ENCODE results near the gene OR5B12. TPM values are rescaled to one million over a fixed set of nuclear protein-coding genes. Genes with fewer than 3 reads are reported as not detected.

Gene OR5B12
- total and polyA plus RNA-seq, 4 donors = not detected

DNA sequence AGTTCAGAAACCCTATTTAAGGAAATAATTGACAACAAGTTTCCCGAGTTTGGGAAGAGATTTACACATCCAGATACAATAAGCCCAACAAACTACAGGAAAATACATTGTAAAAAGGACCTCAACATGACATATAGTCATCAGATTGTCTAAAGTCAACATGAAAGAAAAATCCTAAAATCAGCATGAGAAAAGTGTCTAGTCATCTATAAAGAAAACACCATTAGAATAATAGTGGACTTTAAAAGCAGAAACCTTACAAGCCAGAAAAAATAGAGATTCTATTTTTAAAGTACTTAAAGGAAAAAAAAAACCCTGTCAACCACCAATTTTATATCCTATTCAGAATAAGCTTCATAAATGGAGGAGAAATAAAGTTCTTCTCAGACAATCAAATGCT lies 12.8 kb downstream of the OR5B12 start:
- Histone ChIP-seq H3K27ac (ENCODE audit: low read depth in 1 of 2, low read length in 2 of 2) (no peak overlapping the region), H3K4me3 (ENCODE audit: low read depth in 1 of 3, low read length in 3 of 3) (no peak overlapping the region), H3K4me1 (ENCODE audit: control insufficient read depth in 4 of 4, insufficient read depth in 4 of 4, low read length in 3 of 4) (no peaks in the 10 kb centered on the region), H3K9ac (ENCODE audit: low read depth in 1 of 2, low read length in 2 of 2) (no peak overlapping the region), H3K36me3 (ENCODE audit: control insufficient read depth in 4 of 4, insufficient read depth in 3 of 4, low read depth in 1 of 4, low read length in 3 of 4) (no peaks in the 10 kb centered on the region), H3K27me3 (ENCODE audit: control insufficient read depth in 4 of 4, insufficient read depth in 4 of 4, low read length in 3 of 4) (no peaks in the 10 kb centered on the region), H3K9me3 (ENCODE audit: control insufficient read depth in 4 of 4, low read length in 3 of 4) (peaks cover 0 to 8% (median 0%) of the 10 kb centered on the region in 4 donors)
- TF ChIP-seq YY1 (IDR thresholded peaks at IDR 0.05) (no peak), NR2F2 (IDR thresholded peaks at IDR 0.05) (no peak), GABPA (IDR thresholded peaks at IDR 0.05 in 1 of 2, conservative IDR thresholded peaks at IDR 0.05 in 1 of 2) (no peak), RAD21 (IDR thresholded peaks at IDR 0.05) (no peak), HNF4G (IDR thresholded peaks at IDR 0.05) (no peak), SP1 (IDR thresholded peaks at IDR 0.05) (no peak), FOXA1 (IDR thresholded peaks at IDR 0.05) (no peak), TAF1 (conservative IDR thresholded peaks at IDR 0.05) (no peak), EGR1 (IDR thresholded peaks at IDR 0.05; ENCODE audit: low read depth in 2 of 2) (no peak), JUND (IDR thresholded peaks at IDR 0.05) (no peak), RXRA (IDR thresholded peaks at IDR 0.05) (no peak), HNF4A (conservative IDR thresholded peaks at IDR 0.05) (no peak), FOXA2 (IDR thresholded peaks at IDR 0.05) (no peak)
- TF ChIP-seq, protein P1, sequence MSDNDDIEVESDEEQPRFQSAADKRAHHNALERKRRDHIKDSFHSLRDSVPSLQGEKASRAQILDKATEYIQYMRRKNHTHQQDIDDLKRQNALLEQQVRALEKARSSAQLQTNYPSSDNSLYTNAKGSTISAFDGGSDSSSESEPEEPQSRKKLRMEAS (IDR thresholded peaks at IDR 0.05) = no peak
- TF ChIP-seq, protein P2, sequence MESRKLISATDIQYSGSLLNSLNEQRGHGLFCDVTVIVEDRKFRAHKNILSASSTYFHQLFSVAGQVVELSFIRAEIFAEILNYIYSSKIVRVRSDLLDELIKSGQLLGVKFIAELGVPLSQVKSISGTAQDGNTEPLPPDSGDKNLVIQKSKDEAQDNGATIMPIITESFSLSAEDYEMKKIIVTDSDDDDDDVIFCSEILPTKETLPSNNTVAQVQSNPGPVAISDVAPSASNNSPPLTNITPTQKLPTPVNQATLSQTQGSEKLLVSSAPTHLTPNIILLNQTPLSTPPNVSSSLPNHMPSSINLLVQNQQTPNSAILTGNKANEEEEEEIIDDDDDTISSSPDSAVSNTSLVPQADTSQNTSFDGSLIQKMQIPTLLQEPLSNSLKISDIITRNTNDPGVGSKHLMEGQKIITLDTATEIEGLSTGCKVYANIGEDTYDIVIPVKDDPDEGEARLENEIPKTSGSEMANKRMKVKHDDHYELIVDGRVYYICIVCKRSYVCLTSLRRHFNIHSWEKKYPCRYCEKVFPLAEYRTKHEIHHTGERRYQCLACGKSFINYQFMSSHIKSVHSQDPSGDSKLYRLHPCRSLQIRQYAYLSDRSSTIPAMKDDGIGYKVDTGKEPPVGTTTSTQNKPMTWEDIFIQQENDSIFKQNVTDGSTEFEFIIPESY (IDR thresholded peaks at IDR 0.05) = no peak
- TF ChIP-seq, protein P3, sequence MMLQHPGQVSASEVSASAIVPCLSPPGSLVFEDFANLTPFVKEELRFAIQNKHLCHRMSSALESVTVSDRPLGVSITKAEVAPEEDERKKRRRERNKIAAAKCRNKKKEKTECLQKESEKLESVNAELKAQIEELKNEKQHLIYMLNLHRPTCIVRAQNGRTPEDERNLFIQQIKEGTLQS (IDR thresholded peaks at IDR 0.05) = no peak
- TF ChIP-seq, protein P4, sequence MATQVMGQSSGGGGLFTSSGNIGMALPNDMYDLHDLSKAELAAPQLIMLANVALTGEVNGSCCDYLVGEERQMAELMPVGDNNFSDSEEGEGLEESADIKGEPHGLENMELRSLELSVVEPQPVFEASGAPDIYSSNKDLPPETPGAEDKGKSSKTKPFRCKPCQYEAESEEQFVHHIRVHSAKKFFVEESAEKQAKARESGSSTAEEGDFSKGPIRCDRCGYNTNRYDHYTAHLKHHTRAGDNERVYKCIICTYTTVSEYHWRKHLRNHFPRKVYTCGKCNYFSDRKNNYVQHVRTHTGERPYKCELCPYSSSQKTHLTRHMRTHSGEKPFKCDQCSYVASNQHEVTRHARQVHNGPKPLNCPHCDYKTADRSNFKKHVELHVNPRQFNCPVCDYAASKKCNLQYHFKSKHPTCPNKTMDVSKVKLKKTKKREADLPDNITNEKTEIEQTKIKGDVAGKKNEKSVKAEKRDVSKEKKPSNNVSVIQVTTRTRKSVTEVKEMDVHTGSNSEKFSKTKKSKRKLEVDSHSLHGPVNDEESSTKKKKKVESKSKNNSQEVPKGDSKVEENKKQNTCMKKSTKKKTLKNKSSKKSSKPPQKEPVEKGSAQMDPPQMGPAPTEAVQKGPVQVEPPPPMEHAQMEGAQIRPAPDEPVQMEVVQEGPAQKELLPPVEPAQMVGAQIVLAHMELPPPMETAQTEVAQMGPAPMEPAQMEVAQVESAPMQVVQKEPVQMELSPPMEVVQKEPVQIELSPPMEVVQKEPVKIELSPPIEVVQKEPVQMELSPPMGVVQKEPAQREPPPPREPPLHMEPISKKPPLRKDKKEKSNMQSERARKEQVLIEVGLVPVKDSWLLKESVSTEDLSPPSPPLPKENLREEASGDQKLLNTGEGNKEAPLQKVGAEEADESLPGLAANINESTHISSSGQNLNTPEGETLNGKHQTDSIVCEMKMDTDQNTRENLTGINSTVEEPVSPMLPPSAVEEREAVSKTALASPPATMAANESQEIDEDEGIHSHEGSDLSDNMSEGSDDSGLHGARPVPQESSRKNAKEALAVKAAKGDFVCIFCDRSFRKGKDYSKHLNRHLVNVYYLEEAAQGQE (IDR thresholded peaks at IDR 0.05) = no peak
- TF ChIP-seq, protein P5, sequence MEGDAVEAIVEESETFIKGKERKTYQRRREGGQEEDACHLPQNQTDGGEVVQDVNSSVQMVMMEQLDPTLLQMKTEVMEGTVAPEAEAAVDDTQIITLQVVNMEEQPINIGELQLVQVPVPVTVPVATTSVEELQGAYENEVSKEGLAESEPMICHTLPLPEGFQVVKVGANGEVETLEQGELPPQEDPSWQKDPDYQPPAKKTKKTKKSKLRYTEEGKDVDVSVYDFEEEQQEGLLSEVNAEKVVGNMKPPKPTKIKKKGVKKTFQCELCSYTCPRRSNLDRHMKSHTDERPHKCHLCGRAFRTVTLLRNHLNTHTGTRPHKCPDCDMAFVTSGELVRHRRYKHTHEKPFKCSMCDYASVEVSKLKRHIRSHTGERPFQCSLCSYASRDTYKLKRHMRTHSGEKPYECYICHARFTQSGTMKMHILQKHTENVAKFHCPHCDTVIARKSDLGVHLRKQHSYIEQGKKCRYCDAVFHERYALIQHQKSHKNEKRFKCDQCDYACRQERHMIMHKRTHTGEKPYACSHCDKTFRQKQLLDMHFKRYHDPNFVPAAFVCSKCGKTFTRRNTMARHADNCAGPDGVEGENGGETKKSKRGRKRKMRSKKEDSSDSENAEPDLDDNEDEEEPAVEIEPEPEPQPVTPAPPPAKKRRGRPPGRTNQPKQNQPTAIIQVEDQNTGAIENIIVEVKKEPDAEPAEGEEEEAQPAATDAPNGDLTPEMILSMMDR (IDR thresholded peaks at IDR 0.05; ENCODE audit: low read depth, low read length, missing input control) = no peak
- no peak for DNase-seq (ENCODE audit: low spot score)
- WGBS = 28% methylated on average over 1 of the region's 1 CpG

All from liver (tissue), 9 donors.